ENCODE measurements around the gene ARNT2.
"Not testable (repeated sequence)": the region's sequence is repeated elsewhere in the genome, so short reads cannot be mapped to it uniquely, and the experiment has no call there.

The ARNT2 gene

GRCh38 chr15:80639168-80639555, 235.0 kb downstream of the ARNT2 start:
- DNase-seq = no peak
- Mint-ChIP-seq H3K27me3 (peaks cover 17% of the 10 kb centered on the region), H3K4me3 (no peak overlapping the region), H3K27ac (no peak overlapping the region), H3K4me1 (ENCODE audit: low read depth) (no peaks in the 10 kb centered on the region), H3K36me3 (ENCODE audit: low read depth) (no peaks in the 10 kb centered on the region), H3K9me3 (no peaks in the 10 kb centered on the region)

GRCh38 chr15:80640531-80641121, 236.4 kb downstream of the ARNT2 start:
- Mint-ChIP-seq H3K9me3 (no peaks in the 10 kb centered on the region), H3K4me1 (ENCODE audit: low read depth) (no peaks in the 10 kb centered on the region), H3K36me3 (ENCODE audit: low read depth) (no peaks in the 10 kb centered on the region), H3K4me3 (no peak overlapping the region), H3K27ac (no peak overlapping the region), H3K27me3 (peaks cover 21% of the 10 kb centered on the region)
- no peak for DNase-seq

- no peak for DNase-seq
- peaks cover 15% of the 10 kb centered on the region for H3K27me3 Mint-ChIP-seq
- H3K9me3 Mint-ChIP-seq = peaks cover under 1% of the 10 kb centered on the region
- no peak overlapping the region for H3K4me3 Mint-ChIP-seq
- no peak overlapping the region for H3K27ac Mint-ChIP-seq
- H3K4me1 Mint-ChIP-seq (ENCODE audit: low read depth) = no peaks in the 10 kb centered on the region
- H3K36me3 Mint-ChIP-seq (ENCODE audit: low read depth) = no peaks in the 10 kb centered on the region
Measured at GRCh38 chr15:80641384-80641783, 237.2 kb downstream of the ARNT2 start.

- no peak for DNase-seq
- H3K9me3 Mint-ChIP-seq = peaks cover 6% of the 10 kb centered on the region
- H3K36me3 Mint-ChIP-seq (ENCODE audit: low read depth) = no peaks in the 10 kb centered on the region
- H3K4me1 Mint-ChIP-seq (ENCODE audit: low read depth) = no peaks in the 10 kb centered on the region
- peaks cover 14% of the 10 kb centered on the region for H3K27me3 Mint-ChIP-seq
- no peak overlapping the region for H3K27ac Mint-ChIP-seq
- no peak overlapping the region for H3K4me3 Mint-ChIP-seq
Measured at GRCh38 chr15:80643431-80643951, 239.3 kb downstream of the ARNT2 start.

- Mint-ChIP-seq H3K9me3 (peaks cover 7% of the 10 kb centered on the region), H3K27me3 (peaks cover 20% of the 10 kb centered on the region), H3K36me3 (ENCODE audit: low read depth) (no peaks in the 10 kb centered on the region), H3K4me1 (ENCODE audit: low read depth) (no peaks in the 10 kb centered on the region), H3K4me3 (no peak overlapping the region), H3K27ac (no peak overlapping the region)
- no peak for DNase-seq
Measured at GRCh38 chr15:80645494-80646065, 241.4 kb downstream of the ARNT2 start.

GRCh38 chr15:80647424-80647823, 243.2 kb downstream of the ARNT2 start:
- H3K4me3 Mint-ChIP-seq; H3K36me3 Mint-ChIP-seq (ENCODE audit: low read depth); H3K9me3 Mint-ChIP-seq; H3K4me1 Mint-ChIP-seq (ENCODE audit: low read depth); DNase-seq; H3K27ac Mint-ChIP-seq: not testable (repeated sequence)
- H3K27me3 Mint-ChIP-seq = peaks cover 20% of the 10 kb centered on the region

Data from activated T-cell treated with anti-CD3 and anti-CD28 coated beads, Interleukin-2, amount 50 U/mL, for 24 hours (primary cell).